ENCODE measurements around the gene EBLN1.

DNA sequence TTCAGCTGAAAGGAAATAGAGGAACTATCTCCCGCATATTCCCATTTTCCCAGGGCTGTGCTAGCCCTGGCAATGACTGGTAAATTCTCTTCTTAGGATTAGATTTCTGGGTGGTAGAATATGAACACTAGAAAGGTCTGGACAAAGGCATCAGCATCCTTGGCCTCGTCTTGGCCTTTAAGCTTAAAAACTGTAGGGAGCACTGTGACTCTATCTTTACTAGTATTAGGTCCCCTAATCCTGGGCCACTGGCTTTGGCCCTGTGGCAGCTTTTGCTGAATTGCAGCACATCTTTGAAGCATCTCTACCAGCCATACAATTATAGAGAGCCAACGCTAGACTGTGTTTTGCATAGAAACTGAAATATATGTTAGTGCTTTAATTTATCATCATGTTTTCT lies 41.5 kb upstream of the EBLN1 start:
- TF ChIP-seq, protein P1, sequence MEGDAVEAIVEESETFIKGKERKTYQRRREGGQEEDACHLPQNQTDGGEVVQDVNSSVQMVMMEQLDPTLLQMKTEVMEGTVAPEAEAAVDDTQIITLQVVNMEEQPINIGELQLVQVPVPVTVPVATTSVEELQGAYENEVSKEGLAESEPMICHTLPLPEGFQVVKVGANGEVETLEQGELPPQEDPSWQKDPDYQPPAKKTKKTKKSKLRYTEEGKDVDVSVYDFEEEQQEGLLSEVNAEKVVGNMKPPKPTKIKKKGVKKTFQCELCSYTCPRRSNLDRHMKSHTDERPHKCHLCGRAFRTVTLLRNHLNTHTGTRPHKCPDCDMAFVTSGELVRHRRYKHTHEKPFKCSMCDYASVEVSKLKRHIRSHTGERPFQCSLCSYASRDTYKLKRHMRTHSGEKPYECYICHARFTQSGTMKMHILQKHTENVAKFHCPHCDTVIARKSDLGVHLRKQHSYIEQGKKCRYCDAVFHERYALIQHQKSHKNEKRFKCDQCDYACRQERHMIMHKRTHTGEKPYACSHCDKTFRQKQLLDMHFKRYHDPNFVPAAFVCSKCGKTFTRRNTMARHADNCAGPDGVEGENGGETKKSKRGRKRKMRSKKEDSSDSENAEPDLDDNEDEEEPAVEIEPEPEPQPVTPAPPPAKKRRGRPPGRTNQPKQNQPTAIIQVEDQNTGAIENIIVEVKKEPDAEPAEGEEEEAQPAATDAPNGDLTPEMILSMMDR (conservative IDR thresholded peaks at IDR 0.05) = no peak
- no peak for TF ChIP-seq ZFX (IDR thresholded peaks at IDR 0.05)

Data from C4-2B (cell line).